HG02885 (cell line): Measurements from ENCODE around the gene PAH.

Experiments used
- ATAC-seq: cut with Tn5 transposase; IDR thresholded peaks from one replicate; pipeline ENCODE4 v1.9.1; 2021; ENCODE audit warnings: mild to moderate bottlenecking; ENCODE audit not compliant: unreplicated experiment, poor library complexity

Gene PAH

GRCh38 chr12:102950950-102951619 is 34.0 kb upstream of the PAH start:
- ATAC-seq: no peak

DNA sequence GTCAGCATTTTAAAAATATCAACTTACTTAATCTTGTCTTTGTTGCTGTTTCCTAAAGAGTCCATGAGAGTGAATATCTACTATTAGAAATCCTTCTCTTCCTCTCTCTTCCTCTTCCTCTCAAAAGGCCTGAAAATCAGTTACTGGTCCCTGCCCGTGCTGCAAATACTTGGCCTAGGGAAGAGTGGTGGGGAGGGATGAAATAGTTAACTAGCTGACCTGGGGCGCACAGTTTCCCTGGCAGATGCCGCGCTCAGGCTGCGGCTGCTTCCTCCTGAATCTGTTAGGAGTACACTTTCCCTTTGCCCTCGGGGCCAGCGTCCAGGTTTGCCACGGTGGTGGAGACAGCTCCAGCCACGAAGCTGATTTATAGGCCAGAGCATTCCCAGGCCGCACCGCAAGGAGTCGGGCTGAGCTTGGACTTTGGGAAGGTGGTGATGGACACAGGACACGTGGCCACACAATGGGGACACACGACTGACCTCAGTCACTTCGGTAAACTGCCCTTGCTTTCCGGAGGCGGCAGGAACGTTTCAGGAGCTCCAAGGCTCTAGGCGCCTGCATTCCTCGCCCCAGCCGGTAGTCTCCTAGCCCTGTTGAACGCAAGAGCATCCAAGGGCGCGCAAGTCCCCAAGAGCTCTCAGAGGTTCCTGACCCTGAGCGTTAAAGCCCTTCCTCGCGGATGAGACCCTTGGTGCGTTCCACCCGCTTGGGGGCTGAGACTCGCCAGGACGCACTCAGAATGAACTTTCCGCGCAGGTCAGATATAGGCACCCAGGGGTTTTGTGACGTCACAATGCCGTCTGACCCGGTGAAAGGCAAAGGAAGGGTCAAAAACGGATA is 33.3 kb upstream of the PAH start:
- no peak for ATAC-seq

- no peak for ATAC-seq
These were observed 31.9 kb upstream of the PAH start for GRCh38 chr12:102948941-102949352.

DNA sequence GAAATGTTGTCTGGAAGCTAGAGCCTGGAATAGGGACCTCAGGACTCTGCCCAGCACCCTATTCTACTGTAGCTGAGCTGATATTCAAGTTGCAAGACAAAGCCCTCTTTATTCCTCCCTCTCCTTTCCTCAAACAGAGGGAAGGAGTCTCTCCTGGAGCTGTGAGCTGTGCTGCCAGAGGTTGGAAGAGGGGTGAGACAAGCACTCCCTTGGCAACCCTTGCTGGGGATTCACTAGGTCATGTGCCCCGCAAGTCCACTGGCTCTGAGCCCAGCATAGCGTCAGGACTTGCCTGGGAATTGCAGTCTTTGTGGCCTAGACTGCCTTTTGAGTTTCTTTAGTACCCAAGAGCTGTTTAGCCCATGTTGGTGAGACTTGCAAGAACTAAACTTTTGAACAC is 29.0 kb upstream of the PAH start:
- ATAC-seq: no peak

DNA sequence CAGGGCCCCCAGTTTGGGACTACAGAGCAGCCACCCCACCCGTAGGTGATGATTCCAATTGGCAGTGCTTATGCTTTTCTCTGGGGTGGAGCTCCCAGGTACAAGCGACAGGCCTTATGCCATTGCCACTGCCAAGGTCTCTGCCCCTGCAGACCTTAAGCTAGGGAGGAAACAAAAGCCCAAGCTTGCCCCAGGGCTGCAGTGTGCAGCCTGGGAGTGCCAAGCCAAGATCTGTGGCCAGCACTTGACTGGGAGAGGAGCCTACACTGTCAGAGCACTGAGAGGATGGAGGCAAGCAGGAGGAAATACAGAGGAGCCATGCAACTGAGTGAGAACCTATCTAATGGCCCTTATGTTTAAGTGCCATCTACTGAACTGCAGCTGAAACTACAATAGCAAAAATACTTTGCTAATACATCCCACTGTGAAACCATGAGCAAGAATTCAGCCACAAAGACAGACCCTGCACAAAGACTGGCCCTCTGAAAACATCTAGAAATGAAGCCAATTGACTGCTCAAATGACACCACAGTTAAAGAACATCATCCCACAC is 22.7 kb upstream of the PAH start:
- no peak for ATAC-seq

GRCh38 chr12:102939059-102939458 is 22.0 kb upstream of the PAH start:
- ATAC-seq: no peak

DNA sequence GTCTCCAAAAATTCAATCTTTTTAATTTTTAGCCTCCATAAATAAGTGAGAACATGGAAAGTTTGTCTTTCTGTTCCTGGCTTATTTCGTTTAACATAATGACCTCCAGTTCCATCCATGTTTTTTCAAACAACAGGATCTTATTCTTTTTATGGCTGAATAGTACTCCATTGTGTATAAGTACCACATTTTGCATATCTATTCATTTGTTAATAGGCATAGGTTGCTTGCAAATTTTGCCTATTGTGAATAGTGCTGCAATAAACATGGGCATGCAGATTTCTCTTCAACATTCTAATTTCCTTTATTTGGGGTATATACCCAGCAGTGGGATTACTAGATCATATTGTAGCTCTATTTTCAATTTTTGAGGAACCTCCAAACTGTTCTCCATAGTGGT is 16.1 kb upstream of the PAH start:
- no peak for ATAC-seq

DNA sequence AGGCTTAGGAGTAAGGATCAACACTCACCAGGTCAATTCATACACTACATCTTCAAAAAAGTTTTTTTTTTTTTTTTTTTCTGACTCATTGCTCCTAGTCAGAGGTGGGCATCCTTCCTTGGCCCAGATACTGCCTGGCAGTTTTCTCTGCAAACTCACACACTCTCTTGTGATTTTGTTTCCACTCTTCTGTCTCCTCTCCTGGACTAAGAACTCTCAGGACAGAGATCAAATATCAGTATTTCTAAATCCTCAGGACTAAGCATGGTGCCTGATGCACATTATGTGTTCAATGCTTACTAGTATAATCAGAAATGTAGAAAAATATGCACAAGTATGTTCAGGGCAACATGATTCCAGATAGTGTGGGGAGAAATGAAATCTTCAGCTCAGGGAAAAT is 10.2 kb upstream of the PAH start:
- ATAC-seq: no peak

DNA sequence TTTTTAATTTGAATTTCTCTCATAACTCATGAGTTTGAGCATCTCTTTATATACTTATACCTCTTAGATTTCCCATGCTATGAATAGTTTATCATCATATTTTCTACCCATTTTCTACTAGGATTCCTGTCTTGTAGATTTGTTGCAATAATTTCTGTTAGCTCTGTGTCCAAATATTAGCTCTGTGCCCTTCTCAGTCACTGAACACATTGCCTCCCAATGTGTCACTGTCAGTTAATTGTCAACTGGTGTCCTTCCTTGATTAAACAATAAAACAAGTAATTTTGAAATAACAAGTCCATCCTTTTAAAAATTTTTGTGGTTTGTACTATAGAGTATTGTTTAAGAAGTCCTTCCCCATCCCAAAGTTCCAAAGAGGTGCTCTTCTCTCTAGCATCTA is 4.2 kb upstream of the PAH start:
- no peak for ATAC-seq

- no peak for ATAC-seq
These were observed 3.2 kb upstream of the PAH start for GRCh38 chr12:102920271-102920670.

DNA sequence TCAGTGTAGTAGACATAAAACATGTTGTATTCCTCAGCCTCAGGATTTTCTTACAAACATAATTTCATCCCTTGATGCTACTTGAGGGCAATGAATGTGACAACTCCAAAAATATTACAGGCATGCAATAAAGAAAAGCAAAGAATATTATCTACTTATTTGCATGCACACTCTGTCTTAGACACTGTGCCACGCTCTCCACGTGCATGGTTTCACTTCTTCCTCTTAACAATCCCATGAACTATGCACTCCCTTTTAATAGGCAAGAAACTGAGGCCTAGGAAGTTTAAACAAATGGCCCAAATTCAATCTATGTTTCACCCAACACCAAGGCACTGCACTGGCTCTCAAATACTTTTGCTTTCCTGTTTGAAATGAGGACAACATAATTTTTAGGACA is 1.8 kb upstream of the PAH start:
- ATAC-seq: no peak

DNA sequence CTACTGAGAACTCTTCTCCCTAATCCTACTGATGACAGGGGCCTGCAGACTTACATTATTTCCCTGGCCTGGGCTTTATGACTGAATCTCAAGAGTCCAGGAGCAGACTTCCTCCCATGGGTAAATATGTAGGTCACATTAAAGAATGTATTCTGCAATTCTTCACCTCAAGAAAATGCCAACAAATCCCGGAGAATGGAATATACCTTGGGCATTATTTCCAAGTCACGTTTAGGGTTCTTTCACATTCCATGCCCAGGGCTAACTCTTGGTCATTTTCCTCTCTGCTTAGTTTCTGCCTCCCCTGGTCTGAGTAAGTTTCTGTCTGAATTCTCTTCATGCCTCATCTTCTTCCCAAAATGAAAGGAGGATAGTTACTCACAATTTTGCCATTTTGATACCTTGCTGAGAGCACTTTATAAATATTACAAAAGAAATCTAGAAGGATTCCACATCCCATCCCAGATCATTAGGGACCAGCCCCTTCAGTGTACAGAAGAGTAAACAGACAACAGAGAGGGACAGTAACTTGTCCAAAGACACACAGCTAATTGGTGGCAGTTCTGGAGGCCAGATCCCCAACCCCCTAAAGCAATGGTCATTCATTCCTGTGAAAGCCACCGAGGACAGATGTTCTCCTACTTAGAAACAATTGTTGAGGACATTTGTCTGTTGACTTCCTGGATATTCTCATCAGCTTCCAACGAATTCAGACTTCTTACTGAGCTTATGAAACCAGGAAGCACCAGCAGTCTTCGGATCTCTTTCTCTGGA is 605 bp downstream of the PAH start:
- no peak for ATAC-seq

DNA sequence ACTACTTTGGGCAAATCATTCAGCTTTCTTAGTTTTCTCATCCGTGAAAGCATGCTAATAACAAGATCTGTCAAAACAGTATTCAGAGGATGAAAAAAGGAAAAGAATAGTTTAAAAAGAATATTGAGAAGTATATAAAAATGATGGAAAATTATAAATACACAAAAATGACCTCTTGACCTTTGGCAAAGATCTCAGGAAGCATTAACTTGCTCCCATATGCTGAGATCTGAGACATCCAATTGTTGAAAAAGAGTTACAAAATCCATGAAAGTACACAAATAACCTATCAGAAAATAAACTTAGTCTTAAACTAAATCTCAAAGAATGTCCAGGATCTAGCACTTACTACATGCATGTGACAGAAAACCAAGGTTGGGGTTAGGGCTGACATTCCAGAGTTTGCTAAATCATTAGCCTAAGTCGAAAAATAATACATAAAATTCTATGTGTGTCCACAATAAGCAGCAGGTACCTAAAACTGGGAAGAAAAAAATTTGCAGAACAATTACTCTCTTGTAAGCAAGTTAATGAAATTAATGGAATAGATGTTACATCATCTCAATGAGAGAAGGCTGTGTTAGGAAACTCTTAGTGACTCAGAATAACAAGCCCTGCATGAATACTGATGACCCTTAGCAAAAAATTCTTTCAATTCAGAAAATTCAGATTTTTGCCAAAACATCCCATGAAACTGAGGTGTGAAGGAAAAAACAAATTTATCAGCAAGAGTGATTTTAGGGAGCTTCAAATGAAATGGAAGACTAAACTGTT is 3.4 kb downstream of the PAH start:
- no peak for ATAC-seq

DNA sequence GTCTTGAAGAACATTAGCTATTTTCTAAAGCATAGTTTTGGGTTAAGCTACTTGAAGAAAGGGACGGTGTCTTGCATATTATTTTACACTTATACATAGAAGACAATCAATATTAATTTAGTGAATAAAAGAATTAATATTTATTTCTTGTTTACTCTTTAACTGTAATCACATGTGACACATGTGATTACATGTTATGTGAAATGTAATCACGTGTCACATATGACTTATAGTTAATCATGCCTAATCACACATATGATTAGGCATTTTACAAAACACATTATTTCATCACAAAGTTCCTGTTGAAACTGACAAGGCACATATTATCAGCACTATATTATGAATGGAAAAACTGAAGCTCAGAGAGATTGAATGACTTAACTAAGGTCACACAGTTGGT is 4.8 kb downstream of the PAH start:
- no peak for ATAC-seq

DNA sequence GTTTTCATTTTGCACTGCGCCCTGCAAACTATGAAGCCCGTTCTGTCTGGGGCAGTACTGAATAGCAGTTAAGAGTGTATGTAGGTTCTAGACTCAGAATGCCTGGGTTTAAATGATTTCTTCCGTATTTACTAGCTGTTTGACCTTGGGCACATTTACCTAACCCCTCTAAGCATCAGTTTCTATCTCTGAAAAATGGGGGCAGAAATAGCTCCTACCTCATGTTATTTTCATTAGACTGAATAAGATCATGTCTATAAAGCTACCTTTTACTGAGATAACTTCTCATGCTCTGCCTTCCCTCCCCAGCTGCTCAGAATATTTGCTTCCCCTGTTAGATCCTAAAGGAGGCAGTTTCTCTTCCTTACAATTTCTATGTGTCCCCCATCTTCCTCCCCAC is 5.7 kb downstream of the PAH start:
- no peak for ATAC-seq

GRCh38 chr12:102910792-102911191 is 6.3 kb downstream of the PAH start:
- ATAC-seq: no peak

DNA sequence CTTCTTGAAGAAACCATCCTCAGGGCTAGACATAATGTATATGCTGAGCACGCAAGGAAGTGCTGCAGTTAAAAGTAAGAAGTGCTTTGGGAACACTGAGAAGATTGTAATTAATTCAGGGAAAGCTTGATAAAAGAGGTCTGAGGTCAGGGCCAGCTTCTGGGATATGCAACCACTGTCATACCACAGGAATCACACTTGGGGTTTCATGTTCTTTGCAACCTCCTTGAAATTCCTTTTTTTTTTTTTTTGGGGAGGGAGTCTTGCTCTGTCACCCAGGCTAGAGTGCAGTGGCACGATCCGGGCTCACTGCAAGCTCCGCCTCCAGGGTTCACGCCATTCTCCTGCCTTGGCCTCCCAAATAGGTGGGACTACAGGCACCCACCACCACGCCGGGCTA is 6.9 kb downstream of the PAH start:
- no peak for ATAC-seq

DNA sequence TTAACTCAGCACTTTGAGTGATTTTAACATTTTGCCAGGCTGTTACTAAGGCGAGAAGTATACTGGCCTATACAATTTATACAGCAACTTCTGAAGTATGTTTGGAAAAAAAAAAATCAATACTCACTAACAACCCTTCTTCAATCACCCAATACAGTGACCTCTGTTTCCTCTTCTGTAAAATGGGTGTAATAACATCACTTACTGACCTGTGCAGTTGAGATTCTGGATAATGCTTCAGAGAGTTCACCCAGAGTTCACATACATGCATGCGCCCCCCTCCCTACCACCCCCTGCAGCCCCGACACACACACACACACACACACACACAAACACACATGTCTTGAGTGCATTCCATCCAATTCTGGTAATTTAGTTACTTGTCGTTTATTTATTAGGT is 9.1 kb downstream of the PAH start:
- no peak for ATAC-seq

DNA sequence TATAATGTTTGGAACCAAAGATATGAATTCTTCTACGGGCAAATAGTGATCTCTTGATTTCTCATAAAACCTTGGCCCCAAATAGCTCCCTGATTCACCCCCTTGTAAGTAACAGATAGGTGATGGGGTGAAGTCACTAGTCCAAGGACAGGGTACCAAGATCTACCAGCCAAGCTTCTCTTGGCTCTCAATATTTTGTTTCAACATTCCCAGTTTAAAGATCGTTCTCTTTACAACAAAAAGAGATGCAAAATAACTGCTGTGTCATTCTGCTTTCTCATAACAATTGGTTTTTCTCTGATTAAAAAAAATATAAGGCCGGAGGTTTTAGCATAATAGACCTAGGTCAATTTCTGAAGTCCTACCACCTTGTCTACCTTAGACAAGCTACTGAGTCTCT is 11.8 kb downstream of the PAH start:
- ATAC-seq: no peak

DNA sequence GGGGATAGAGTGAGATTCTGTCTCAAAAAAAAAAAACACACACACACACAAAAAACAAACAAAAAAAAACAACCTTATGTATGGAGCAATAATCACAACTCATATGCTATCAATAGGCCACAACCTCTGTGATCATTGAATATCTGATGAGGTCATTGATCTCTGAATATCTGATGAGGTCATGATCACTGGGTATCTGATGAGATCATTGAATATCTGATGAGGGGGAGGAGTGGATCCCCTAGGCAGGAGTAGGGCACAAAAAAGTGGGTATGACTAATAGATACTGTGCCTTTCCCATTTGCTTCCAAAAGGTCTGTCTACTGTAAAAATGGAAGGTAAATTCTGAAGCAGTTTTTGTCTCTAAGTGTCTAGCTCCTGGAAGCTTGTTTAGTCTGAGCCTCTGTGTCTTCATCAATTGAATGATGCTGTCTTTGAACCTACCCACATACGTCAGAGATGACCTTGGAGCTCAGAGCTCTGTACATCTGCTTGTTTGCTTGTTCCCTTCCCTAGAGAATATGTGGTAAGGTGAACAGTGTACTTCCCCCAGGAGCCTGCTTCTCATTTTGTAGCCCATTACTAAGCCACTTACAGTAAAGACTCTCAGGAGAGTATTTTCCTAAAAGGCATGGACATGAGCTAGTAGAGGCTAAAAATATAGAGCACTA is 13.6 kb downstream of the PAH start:
- no peak for ATAC-seq
